C4-2B (cell line): ENCODE results near the gene HRG.

ENCODE experiments used
- ZFX ChIP-seq: fragments of 450-650 bp; IDR thresholded peaks from 2 replicates; pipeline ENCODE4 v1.6.1; 2017
- TF ChIP-seq, protein P1 (sequence below): fragments of 450-650 bp; conservative IDR thresholded peaks from 2 replicates; pipeline ENCODE4 v1.5.1; 2017; ENCODE audit warnings: mild to moderate bottlenecking

- TF ChIP-seq, protein P1, sequence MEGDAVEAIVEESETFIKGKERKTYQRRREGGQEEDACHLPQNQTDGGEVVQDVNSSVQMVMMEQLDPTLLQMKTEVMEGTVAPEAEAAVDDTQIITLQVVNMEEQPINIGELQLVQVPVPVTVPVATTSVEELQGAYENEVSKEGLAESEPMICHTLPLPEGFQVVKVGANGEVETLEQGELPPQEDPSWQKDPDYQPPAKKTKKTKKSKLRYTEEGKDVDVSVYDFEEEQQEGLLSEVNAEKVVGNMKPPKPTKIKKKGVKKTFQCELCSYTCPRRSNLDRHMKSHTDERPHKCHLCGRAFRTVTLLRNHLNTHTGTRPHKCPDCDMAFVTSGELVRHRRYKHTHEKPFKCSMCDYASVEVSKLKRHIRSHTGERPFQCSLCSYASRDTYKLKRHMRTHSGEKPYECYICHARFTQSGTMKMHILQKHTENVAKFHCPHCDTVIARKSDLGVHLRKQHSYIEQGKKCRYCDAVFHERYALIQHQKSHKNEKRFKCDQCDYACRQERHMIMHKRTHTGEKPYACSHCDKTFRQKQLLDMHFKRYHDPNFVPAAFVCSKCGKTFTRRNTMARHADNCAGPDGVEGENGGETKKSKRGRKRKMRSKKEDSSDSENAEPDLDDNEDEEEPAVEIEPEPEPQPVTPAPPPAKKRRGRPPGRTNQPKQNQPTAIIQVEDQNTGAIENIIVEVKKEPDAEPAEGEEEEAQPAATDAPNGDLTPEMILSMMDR: no peak
- no peak for TF ChIP-seq ZFX
Observed at GRCh38 chr3:186713499-186713898, 47.7 kb downstream of the HRG start.
